Cardiac muscle cell (in vitro differentiated cells and primary cell): ENCODE data around the gene TRAF5. TPM values are rescaled to one million over a fixed set of nuclear protein-coding genes. Genes with fewer than 3 reads are reported as not detected.
"Not testable (repeated sequence)": the region's sequence is repeated elsewhere in the genome, so short reads cannot be mapped to it uniquely, and the experiment has no call there.

ENCODE experiments used
- DNase-seq, 2 donors: peaks; one replicate each; pipeline versions ENCODE4 v3.0.0 to v3.0.0-alpha.2; 2010 to 2017; ENCODE audit warnings: low read depth in 1 of 2, low spot score in 1 of 2
- H3K27ac ChIP-seq: fragments of 200-600 bp; sonication (generic); 2 replicates; pipeline ENCODE4 v1.5.1; 2016
- H3K27me3 ChIP-seq: fragments of 200-600 bp; sonication (generic); 2 replicates; pipeline ENCODE4 v1.6.0; 2016; ENCODE audit warnings: control low read depth
- H3K36me3 ChIP-seq: fragments of 200-600 bp; sonication (generic); 2 replicates; pipeline ENCODE4 v1.5.1; 2016; ENCODE audit warnings: control low read depth
- H3K4me1 ChIP-seq: fragments of 200-600 bp; sonication (generic); 2 replicates; pipeline ENCODE4 v1.8.1; 2017; ENCODE audit warnings: low read depth, mild to moderate bottlenecking, mixed run types
- H3K4me3 ChIP-seq: fragments of 200-600 bp; sonication (generic); 2 replicates; pipeline ENCODE4 v1.5.1; 2016; ENCODE audit warnings: mild to moderate bottlenecking
- H3K9me3 ChIP-seq: fragments of 200-600 bp; sonication (generic); 2 replicates; pipeline ENCODE4 v1.5.1; 2017; ENCODE audit warnings: low read depth, mild to moderate bottlenecking, control low read depth
- polyA plus RNA-seq: library from polyadenylated mRNA; unstranded; fragments of >200 nt; fragmentation: Nextera tagmentation; extraction: Ambion mirVana; gene quantifications from 2 replicates; pipeline ENCODE4 v1.2.1, GENCODE V29; 2016
- total RNA-seq: library from RNA; depleted of rRNA; stranded (reverse); fragments of >200 nt; gene quantifications from 2 replicates; pipeline ENCODE4 v1.2.3, GENCODE V29; 2016
- TF ChIP-seq, protein P1 (sequence below): IDR thresholded peaks from 2 replicates; pipeline ENCODE4 v1.5.1; 2012; ENCODE audit warnings: low read depth, mild to moderate bottlenecking, low read length

TRAF5 gene
- total and polyA plus RNA-seq, 2 experiments from 2014 or later = 3.9 to 8.7 TPM

GRCh38 chr1:211313392-211313791 is 13.2 kb upstream of the TRAF5 start:
- Histone ChIP-seq H3K4me3 (no peak overlapping the region), H3K27ac (no peak overlapping the region), H3K4me1 (no peaks in the 10 kb centered on the region), H3K9me3 (no peaks in the 10 kb centered on the region), H3K36me3 (peaks cover 48% of the 10 kb centered on the region), H3K27me3 (no peaks in the 10 kb centered on the region)
- TF ChIP-seq, protein P1, sequence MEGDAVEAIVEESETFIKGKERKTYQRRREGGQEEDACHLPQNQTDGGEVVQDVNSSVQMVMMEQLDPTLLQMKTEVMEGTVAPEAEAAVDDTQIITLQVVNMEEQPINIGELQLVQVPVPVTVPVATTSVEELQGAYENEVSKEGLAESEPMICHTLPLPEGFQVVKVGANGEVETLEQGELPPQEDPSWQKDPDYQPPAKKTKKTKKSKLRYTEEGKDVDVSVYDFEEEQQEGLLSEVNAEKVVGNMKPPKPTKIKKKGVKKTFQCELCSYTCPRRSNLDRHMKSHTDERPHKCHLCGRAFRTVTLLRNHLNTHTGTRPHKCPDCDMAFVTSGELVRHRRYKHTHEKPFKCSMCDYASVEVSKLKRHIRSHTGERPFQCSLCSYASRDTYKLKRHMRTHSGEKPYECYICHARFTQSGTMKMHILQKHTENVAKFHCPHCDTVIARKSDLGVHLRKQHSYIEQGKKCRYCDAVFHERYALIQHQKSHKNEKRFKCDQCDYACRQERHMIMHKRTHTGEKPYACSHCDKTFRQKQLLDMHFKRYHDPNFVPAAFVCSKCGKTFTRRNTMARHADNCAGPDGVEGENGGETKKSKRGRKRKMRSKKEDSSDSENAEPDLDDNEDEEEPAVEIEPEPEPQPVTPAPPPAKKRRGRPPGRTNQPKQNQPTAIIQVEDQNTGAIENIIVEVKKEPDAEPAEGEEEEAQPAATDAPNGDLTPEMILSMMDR = no peak
- no peak for DNase-seq

DNA sequence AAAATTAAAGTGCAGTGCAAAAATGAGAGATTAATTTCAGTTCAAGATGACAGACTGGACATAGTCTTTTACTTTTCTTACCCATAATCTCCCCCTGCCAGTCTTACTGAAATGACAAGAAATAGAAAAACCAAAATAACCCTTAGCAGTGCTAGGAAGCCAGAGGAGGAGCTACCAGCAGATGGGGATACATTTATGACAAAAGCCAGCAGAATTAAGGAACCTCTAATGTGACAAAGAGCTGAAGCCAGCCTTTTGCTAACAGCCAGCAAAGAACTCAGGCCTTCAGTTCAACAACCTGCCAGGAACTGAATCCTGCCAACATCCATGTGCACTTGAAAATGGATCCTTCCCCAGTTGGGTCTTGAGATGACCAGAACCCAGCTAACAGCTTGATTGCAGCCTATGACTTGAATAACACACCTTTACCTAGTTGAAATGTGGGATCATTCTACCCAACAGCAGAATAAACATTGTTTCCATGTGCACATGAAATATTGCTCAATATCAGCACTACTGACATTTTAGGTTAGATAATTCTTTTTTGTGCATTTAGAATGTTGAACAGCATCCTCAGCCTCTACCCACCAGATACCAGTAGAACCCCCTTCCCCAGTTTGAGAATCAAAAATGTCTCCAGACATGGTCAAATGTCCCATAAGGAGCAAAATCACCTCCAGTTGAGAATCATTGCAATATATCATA is 7.9 kb upstream of the TRAF5 start:
- Histone ChIP-seq H3K27me3 (no peaks in the 10 kb centered on the region), H3K36me3 (peaks cover 22% of the 10 kb centered on the region), H3K4me1 (no peaks in the 10 kb centered on the region), H3K27ac (no peak overlapping the region), H3K9me3 (no peaks in the 10 kb centered on the region), H3K4me3 (no peak overlapping the region)
- TF ChIP-seq, protein P1 = no peak
- DNase-seq = no peak

GRCh38 chr1:211319892-211320291 is 6.7 kb upstream of the TRAF5 start:
- no peak overlapping the region for H3K27ac ChIP-seq
- no peaks in the 10 kb centered on the region for H3K4me1 ChIP-seq
- no peak overlapping the region for H3K4me3 ChIP-seq
- peaks cover 11% of the 10 kb centered on the region for H3K36me3 ChIP-seq
- DNase-seq = no peak
- no peaks in the 10 kb centered on the region for H3K27me3 ChIP-seq
- no peaks in the 10 kb centered on the region for H3K9me3 ChIP-seq
- TF ChIP-seq, protein P1 = no peak

DNA sequence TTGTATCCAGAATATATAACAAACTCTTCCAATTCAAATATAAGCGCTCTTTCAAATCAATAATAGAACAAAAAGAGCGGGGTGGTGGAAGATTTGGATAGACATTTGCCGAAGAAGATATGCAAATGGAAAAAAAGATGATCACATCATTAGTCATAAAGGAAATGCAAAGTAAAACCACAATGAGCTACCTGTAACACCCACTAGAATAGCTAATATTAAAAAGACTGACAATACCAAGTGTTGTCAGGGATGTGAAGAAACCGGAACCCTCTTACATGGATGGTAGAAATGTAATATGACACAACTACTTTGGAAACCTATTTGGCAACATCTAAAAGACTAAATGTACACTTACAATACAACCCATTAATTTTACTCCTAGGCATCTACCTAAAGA is 5.7 kb upstream of the TRAF5 start:
- no peaks in the 10 kb centered on the region for H3K27me3 ChIP-seq
- no peaks in the 10 kb centered on the region for H3K9me3 ChIP-seq
- H3K36me3 ChIP-seq = peaks cover 2% of the 10 kb centered on the region
- H3K4me1 ChIP-seq = no peaks in the 10 kb centered on the region
- no peak overlapping the region for H3K27ac ChIP-seq
- TF ChIP-seq, protein P1 = no peak
- H3K4me3 ChIP-seq = no peak overlapping the region
- DNase-seq = no peak

DNA sequence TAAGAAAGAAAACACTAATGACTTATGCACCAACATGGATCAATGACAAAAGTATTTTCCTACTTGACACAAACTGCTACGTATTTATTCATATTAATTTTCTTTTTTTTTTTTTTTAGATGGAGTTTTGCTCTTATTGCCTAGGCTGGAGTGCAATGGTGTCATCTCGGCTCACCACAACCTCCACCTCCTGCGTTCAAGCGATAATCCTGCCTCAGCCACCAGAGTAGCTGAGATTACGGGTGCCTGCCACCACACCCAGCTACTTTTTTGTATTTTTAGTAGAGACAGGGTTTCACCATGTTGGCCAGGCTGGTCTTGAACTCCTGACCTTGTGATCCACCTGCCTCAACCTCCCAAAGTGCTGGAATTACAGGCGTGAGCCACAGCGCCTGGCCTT is 5.0 kb upstream of the TRAF5 start:
- DNase-seq, H3K27ac ChIP-seq, H3K27me3 ChIP-seq, H3K4me3 ChIP-seq, H3K9me3 ChIP-seq, H3K36me3 ChIP-seq, H3K4me1 ChIP-seq: not testable (repeated sequence)

- Histone ChIP-seq H3K4me3 (no peak overlapping the region), H3K27me3 (no peaks in the 10 kb centered on the region), H3K9me3 (no peaks in the 10 kb centered on the region), H3K27ac (no peak overlapping the region), H3K36me3 (no peaks in the 10 kb centered on the region), H3K4me1 (no peaks in the 10 kb centered on the region)
- TF ChIP-seq, protein P1 = peak; percentile 92
- peak; percentile 70 to 73 for DNase-seq
These were observed 3.2 kb upstream of the TRAF5 start for GRCh38 chr1:211323156-211324063.
